HepG2 (cell line): ENCODE results near the gene SALL2.

Source experiments
- CTCF ChIP-seq: sonication (generic); formaldehyde crosslinking; IDR thresholded peaks from 2 replicates; pipeline ENCODE4 v1.5.0; 2020; ENCODE audit warnings: mild to moderate bottlenecking, missing genetic modification reagents, moderate library complexity
- EP300 ChIP-seq, 3 experiments: sonication (generic) in 1 of 3; formaldehyde crosslinking in 1 of 3; IDR thresholded peaks; 2 replicates each; pipeline versions ENCODE4 v1.5.1 to v1.6.1; 2011 to 2020; ENCODE audit warnings: low read depth in 2 of 3, low read length in 2 of 3, borderline replicate concordance in 1 of 3, improper control_type of control experiment in 1 of 3, mild to moderate bottlenecking in 1 of 3, missing genetic modification reagents in 1 of 3, moderate library complexity in 1 of 3
- SETDB1 ChIP-seq: sonication (generic); formaldehyde crosslinking; IDR thresholded peaks from 2 replicates; pipeline ENCODE4 v1.5.1; 2020; ENCODE audit warnings: missing genetic modification reagents, mild to moderate bottlenecking, borderline replicate concordance
- TARDBP ChIP-seq: sonication (generic); formaldehyde crosslinking; IDR thresholded peaks from 2 replicates; pipeline ENCODE4 v1.8.0; 2022; ENCODE audit warnings: mild to moderate bottlenecking, missing genetic modification reagents
- TCF12 ChIP-seq, 2 experiments: fragments of 450-650 bp in 1 of 2; sonication (generic) in 1 of 2; formaldehyde crosslinking in 1 of 2; IDR thresholded peaks; 2 replicates each; pipeline versions ENCODE4 v1.6.1 to v1.8.0; 2017 to 2022; ENCODE audit warnings: antibody characterized with exemption in 1 of 2, mild to moderate bottlenecking in 1 of 2, missing genetic modification reagents in 1 of 2, moderate library complexity in 1 of 2
- TFAP4 ChIP-seq: sonication (generic); IDR thresholded peaks from 2 replicates; pipeline ENCODE4 v1.6.1; 2016; ENCODE audit warnings: low read depth, borderline replicate concordance
- ZNF281 ChIP-seq: sonication (generic); formaldehyde crosslinking; IDR thresholded peaks from 2 replicates; pipeline ENCODE4 v1.4.0; 2020; ENCODE audit warnings: missing genetic modification reagents, borderline replicate concordance

- TF ChIP-seq ZNF281 (CRISPR knock-in tag) (no peak), EP300 (IDR thresholded peaks at IDR 0.05; ENCODE audit: low read depth in 2 of 2, low read length in 2 of 2) (no peak), EP300 (CRISPR knock-in tag; IDR thresholded peaks at IDR 0.05; ENCODE audit: borderline replicate concordance) (no peak), CTCF (no peak), TCF12 (IDR thresholded peaks at IDR 0.05) (no peak), TCF12 (CRISPR knock-in tag; IDR thresholded peaks at IDR 0.05) (no peak), TFAP4 (no peak), TARDBP (CRISPR knock-in tag) (no peak), SETDB1 (CRISPR knock-in tag) (no peak)
Observed at GRCh38 chr14:21541413-21542074, 15.4 kb upstream of the SALL2 start.
